Upper lobe of right lung (tissue), 1 donor: ENCODE measurements around the gene TCP1. TPM values are rescaled to one million over a fixed set of nuclear protein-coding genes. Genes with fewer than 3 reads are reported as not detected.
A peak's percentile ranks its signal among the peaks of the same experiment; 100 is the strongest.

Source experiments
- ATAC-seq: fragments of 200-7000 bp; cut with Tn5 transposase; one replicate; pipeline ENCODE4 v1.9.1; 2020; ENCODE audit warnings: mild to moderate bottlenecking, moderate library complexity
- DNase-seq: peaks from one replicate; pipeline ENCODE4 v3.0.0-alpha.2; 2020
- H3K27ac ChIP-seq: fragments of 200-600 bp; one replicate; pipeline ENCODE4 v1.8.0; 2022
- H3K27me3 ChIP-seq: fragments of 200-600 bp; one replicate; pipeline ENCODE4 v1.8.0; 2022; ENCODE audit warnings: mild to moderate bottlenecking
- H3K36me3 ChIP-seq: fragments of 200-600 bp; one replicate; pipeline ENCODE4 v1.8.0; 2022
- H3K4me1 ChIP-seq: fragments of 200-600 bp; one replicate; pipeline ENCODE4 v1.8.0; 2022
- H3K4me3 ChIP-seq: fragments of 200-600 bp; one replicate; pipeline ENCODE4 v1.8.0; 2022; ENCODE audit warnings: mild to moderate bottlenecking
- H3K9me3 ChIP-seq: fragments of 200-600 bp; one replicate; pipeline ENCODE4 v1.8.0; 2022
- CTCF ChIP-seq: fragments of 200-600 bp; IDR thresholded peaks from one replicate; pipeline ENCODE4 v1.8.0; 2022; ENCODE audit warnings: antibody characterized with exemption
- intact Hi-C: fragments of 100-400 bp; cut with DNase I; formaldehyde crosslinking; loops from one replicate; pipeline ENCODE4 v1.11.0; 2022
- total RNA-seq: library from RNA; stranded (reverse); fragmentation: NEBNext Ultra II Directional; extraction: Animal tissue kit (Norgen Biotek cat#: 25700); gene quantifications from one replicate; pipeline ENCODE4 v1.2.1, GENCODE V29; 2021
- donor health status: DM: no; HTN: yes; CAD: no; lungs with severe emphysema.

The TCP1 gene
- total RNA-seq, 1 donor from 2014 or later: 105 TPM

DNA sequence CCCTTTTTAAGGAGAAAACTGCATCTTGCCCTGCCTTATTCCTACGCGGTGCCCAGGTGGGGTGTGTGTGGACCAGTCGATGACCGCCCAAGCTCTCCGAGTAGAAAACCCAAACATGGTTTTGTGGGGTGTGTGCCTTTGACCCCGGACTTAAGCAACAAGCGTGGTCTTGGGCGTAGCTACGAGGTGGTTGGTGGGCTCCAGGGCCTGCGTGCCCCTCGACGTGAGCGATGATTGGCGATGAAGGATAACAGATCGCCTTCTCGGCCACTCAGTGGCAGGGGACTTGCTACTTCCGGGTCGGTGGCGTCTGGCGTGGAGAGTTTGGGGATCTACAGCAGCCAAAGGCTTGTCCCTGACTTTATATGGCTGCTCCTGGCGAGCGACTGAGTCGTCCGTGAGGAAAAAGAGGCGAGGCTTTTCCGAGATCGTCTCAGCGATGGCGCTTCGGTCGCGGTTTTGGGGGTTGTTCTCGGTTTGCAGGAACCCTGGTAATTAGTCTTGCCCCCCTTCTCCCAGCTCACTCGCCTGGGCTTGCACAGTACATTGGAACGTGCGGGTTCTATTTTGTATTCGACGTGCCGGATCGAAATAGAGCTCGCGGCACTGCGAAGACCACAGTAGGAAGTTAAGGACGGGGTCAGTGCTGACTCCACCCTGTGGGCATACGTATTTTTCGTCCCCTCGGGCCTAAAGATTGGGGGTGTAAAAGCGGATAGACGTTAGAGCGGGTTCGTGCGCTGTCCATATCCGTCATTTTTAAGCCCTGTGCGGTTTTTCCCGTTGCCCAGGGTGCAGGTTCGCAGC is 950 bp upstream of the TCP1 start, which contains the start of gene MRPL18:
Gene MRPL18 (plus strand): TSS at position 319 of the 807 bp plus-strand sequence. CDS start 121 bp downstream, at position 440.
- peak within 1 kb of the TSS; percentile 98 for H3K4me3 ChIP-seq
- no peaks in the 10 kb centered on the region for H3K9me3 ChIP-seq
- DNase-seq (peak; percentile 96), ATAC-seq (peak; percentile 92)
- H3K27me3 ChIP-seq: no peaks in the 10 kb centered on the region
- peak within 1 kb of the TSS; percentile 90 for H3K27ac ChIP-seq
- H3K4me1 ChIP-seq: peaks cover 31% of the 10 kb centered on the region
- TF ChIP-seq CTCF: no peak
- intact Hi-C loops: no loop called here
- H3K36me3 ChIP-seq: peaks cover 54% of the 10 kb centered on the region

- Histone ChIP-seq H3K36me3 (peaks cover 62% of the 10 kb centered on the region), H3K27ac (peak overlapping the region; percentile 90), H3K4me3 (peak overlapping the region; percentile 98), H3K9me3 (no peaks in the 10 kb centered on the region), H3K4me1 (peaks cover 31% of the 10 kb centered on the region), H3K27me3 (no peaks in the 10 kb centered on the region)
- intact Hi-C loops: no loop called here
- DNase-seq (peak; percentile 73), ATAC-seq (no peak)
- TF ChIP-seq CTCF: no peak
These were observed 537 bp downstream of the TCP1 start for GRCh38 chr6:159788753-159789376.

DNA sequence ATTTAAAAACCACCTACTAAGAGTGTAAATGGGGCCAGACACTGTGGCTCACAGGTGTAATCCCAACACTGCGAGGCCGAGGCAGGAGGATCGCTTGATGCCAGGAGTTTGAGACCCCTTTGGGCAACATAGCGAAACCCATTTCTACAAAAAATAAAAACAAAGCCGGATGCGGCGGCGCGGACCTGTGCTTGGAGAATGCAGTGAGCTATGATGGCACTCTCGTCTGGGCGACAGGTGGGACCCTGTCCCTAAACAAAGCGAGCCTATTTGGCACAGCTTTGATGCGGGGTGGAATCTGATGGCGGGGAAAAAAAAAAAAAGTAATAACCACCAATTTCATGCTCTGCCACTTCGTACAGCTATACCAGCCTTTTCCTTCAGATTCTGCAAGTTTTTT is 1.1 kb downstream of the TCP1 start:
- DNase-seq (no peak), ATAC-seq (no peak)
- peaks cover 31% of the 10 kb centered on the region for H3K4me1 ChIP-seq
- no peaks in the 10 kb centered on the region for H3K9me3 ChIP-seq
- peak overlapping the region; percentile 90 for H3K27ac ChIP-seq
- TF ChIP-seq CTCF: no peak
- peaks cover 62% of the 10 kb centered on the region for H3K36me3 ChIP-seq
- intact Hi-C loops: no loop called here
- peak overlapping the region; percentile 98 for H3K4me3 ChIP-seq
- no peaks in the 10 kb centered on the region for H3K27me3 ChIP-seq

DNA sequence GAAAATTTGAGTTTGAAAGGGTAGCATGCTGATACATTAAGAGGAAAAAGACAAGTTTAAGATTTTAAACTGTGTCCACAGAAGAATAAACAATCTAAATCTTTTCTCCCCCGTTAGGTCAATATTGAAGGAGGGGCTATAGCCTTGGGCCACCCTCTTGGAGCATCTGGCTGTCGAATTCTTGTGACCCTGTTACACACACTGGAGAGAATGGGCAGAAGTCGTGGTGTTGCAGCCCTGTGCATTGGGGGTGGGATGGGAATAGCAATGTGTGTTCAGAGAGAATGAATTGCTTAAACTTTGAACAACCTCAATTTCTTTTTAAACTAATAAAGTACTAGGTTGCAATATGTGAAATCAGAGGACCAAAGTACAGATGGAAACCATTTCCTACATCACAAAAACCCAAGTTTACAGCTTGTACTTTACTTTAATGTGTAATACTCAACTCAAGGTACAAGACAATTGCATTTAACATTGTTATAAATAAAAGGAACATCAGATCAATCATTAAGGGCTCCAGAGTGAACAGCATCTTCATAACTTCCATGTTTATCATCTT is 10.8 kb downstream of the TCP1 start:
- peaks cover 97% of the 10 kb centered on the region for H3K36me3 ChIP-seq
- no peaks in the 10 kb centered on the region for H3K27me3 ChIP-seq
- DNase-seq (no peak), ATAC-seq (no peak)
- intact Hi-C loops: no loop called here
- no peaks in the 10 kb centered on the region for H3K9me3 ChIP-seq
- H3K27ac ChIP-seq: no peak overlapping the region
- no peaks in the 10 kb centered on the region for H3K4me1 ChIP-seq
- no peak for TF ChIP-seq CTCF
- H3K4me3 ChIP-seq: no peak overlapping the region

GRCh38 chr6:159778131-159778530 is 11.3 kb downstream of the TCP1 start:
- Histone ChIP-seq H3K27me3 (no peaks in the 10 kb centered on the region), H3K4me3 (no peak overlapping the region), H3K36me3 (peaks cover 97% of the 10 kb centered on the region), H3K27ac (no peak overlapping the region), H3K9me3 (no peaks in the 10 kb centered on the region), H3K4me1 (no peaks in the 10 kb centered on the region)
- no peak for DNase-seq
- ATAC-seq: no peak
- intact Hi-C loops: no loop called here
- TF ChIP-seq CTCF: no peak
